Tibial nerve (tissue), 4 donors: Measurements from ENCODE around the gene SPATA17. TPM values are rescaled to one million over a fixed set of nuclear protein-coding genes. Genes with fewer than 3 reads are reported as not detected.
A peak's percentile ranks its signal among the peaks of the same experiment; 100 is the strongest.

Source experiments
- DNase-seq, 2 donors: peaks; one replicate each; pipeline ENCODE4 v3.0.0-alpha.2; 2019; ENCODE audit warnings: low spot score in 2 of 2
- H3K27ac ChIP-seq, 4 donors: fragments of 200-600 bp; sonication (generic) in 3 of 4; one replicate each; pipeline ENCODE4 v1.5.1; 2017 to 2019; ENCODE audit warnings: mild to moderate bottlenecking in 1 of 4
- H3K27me3 ChIP-seq, 2 donors: fragments of 200-600 bp; sonication (generic) in 1 of 2; one replicate each; pipeline versions ENCODE4 v1.5.1 to v1.6.0; 2017 to 2019
- H3K36me3 ChIP-seq, 3 donors: fragments of 200-600 bp; sonication (generic); one replicate each; pipeline ENCODE4 v1.5.1; 2018 to 2019
- H3K4me1 ChIP-seq, 4 donors: fragments of 200-600 bp; sonication (generic) in 3 of 4; one replicate each; pipeline ENCODE4 v1.5.1; 2017 to 2019
- H3K4me3 ChIP-seq, 4 donors: fragments of 200-600 bp; sonication (generic) in 3 of 4; one replicate each; pipeline ENCODE4 v1.5.1; 2017 to 2019; ENCODE audit warnings: mild to moderate bottlenecking in 1 of 4, moderate library complexity in 1 of 4
- H3K9me3 ChIP-seq, 4 donors: fragments of 200-600 bp; sonication (generic) in 3 of 4; one replicate each; pipeline ENCODE4 v1.5.1; 2017 to 2019
- CTCF ChIP-seq, 5 experiments: fragments of 200-600 bp in 3 of 5; fragments of 450-650 bp in 2 of 5; sonication (generic) in 3 of 5; IDR thresholded peaks; one replicate each; pipeline ENCODE4 v1.5.1; 2016 to 2019; ENCODE audit warnings: antibody characterized with exemption in 5 of 5, mild to moderate bottlenecking in 3 of 5, moderate library complexity in 2 of 5
- EP300 ChIP-seq, 2 donors: sonication (generic); formaldehyde crosslinking; IDR thresholded peaks; one replicate each; pipeline ENCODE4 v1.6.1; 2017; ENCODE audit warnings: antibody characterized with exemption in 2 of 2, mild to moderate bottlenecking in 1 of 2
- POLR2A ChIP-seq, 2 donors: fragments of 450-650 bp; IDR thresholded peaks; one replicate each; pipeline ENCODE4 v1.6.1; 2017; ENCODE audit warnings: antibody characterized with exemption in 2 of 2, mild to moderate bottlenecking in 2 of 2, moderate library complexity in 2 of 2
- WGBS, 2 donors: methylation state at CpG; one replicate each; pipeline ENCODE4 v1.1.5; 2018; 5-methylcytosine and 5-hydroxymethylcytosine counted together
- total RNA-seq, 4 donors: library from RNA; depleted of rRNA; stranded (reverse); fragments of >200 nt; gene quantifications; one replicate each; pipeline ENCODE4 v1.1.0, GENCODE V29; 2016

Gene SPATA17
- total RNA-seq, 4 donors from 2014 or later = 0.44 to 1.5 (median 0.91) TPM

- Histone ChIP-seq H3K4me3 (no peak overlapping the region), H3K36me3 (peaks cover 0 to 5% (median 0%) of the 10 kb centered on the region in 3 donors), H3K27me3 (no peaks in the 10 kb centered on the region), H3K27ac (no peak overlapping the region), H3K4me1 (no peaks in the 10 kb centered on the region), H3K9me3 (no peaks in the 10 kb centered on the region)
- TF ChIP-seq POLR2A (IDR thresholded peaks at IDR 0.05) (no peak), CTCF (IDR thresholded peaks at IDR 0.05) (no peak), EP300 (IDR thresholded peaks at IDR 0.05) (no peak)
- DNase-seq = no peak
- WGBS, 2 donors = 92 to 97% methylated on average over 4 of the region's 4 CpGs
These were observed 19.5 kb downstream of the SPATA17 start for GRCh38 chr1:217650674-217651073.

DNA sequence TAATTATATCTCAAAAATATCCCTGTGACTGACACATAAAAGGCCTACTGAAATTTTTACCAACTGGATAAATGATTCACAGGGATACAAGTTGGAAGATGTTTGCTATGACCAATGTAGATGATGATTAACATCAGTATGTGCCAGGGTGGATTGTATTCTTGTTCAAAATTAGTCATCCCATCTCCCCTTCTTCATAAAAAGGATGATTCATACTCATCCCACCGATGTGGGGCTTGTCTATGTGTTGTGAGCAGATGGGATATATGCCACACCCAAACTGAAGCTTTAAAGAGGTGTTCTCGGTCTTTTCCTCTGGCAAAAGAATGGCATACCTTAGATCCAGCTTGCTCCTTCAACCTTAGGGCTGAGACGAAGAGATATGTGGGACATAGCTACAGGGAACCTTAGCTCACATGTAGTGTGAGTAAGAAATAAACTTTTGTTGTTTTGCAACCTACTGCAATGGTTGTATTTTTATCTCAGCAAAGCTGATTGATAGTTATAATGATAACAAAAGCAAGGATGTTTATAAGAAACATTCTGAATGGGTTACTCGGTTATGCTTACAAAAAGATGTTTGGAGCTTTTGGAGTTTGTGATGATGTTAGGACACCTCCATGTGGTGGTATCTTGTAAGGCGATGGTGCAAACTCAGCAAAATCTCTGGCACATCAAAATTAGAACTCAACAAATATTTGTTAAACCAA is 29.4 kb downstream of the SPATA17 start:
- no peak overlapping the region for H3K4me3 ChIP-seq
- DNase-seq = no peak
- no peaks in the 10 kb centered on the region for H3K9me3 ChIP-seq
- 60 to 65% methylated on average over 5 of the region's 5 CpGs for WGBS, 2 donors
- H3K4me1 ChIP-seq = no peaks in the 10 kb centered on the region
- H3K36me3 ChIP-seq = no peaks in the 10 kb centered on the region
- TF ChIP-seq CTCF (IDR thresholded peaks at IDR 0.05) = peak in 1 of 5 experiments; percentile 12
- no peak for TF ChIP-seq POLR2A (IDR thresholded peaks at IDR 0.05)
- H3K27ac ChIP-seq = no peak overlapping the region
- no peaks in the 10 kb centered on the region for H3K27me3 ChIP-seq

DNA sequence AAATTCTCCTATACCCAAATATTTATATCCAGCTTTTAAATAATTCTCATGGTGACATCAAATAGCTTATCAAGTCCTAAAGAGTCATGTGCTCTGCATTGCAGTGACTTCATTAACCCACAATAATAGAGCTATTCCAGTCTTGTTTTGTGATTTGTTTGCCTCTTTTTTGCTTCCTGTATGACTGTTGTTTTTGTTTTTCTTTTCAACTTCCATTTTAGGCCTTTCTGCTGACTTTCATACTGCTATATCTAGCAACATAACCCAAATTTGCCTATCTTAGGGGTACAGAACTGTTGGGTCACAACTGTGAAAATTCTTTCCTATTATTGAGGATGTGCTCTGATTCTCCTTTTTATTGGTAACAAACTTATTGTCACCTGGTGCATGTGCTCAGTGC is 30.3 kb downstream of the SPATA17 start:
- H3K27me3 ChIP-seq = no peaks in the 10 kb centered on the region
- H3K4me1 ChIP-seq = no peaks in the 10 kb centered on the region
- no peak overlapping the region for H3K4me3 ChIP-seq
- no peak overlapping the region for H3K27ac ChIP-seq
- H3K36me3 ChIP-seq = no peaks in the 10 kb centered on the region
- H3K9me3 ChIP-seq = no peaks in the 10 kb centered on the region
- TF ChIP-seq POLR2A (IDR thresholded peaks at IDR 0.05) (no peak), CTCF (IDR thresholded peaks at IDR 0.05) (no peak), EP300 (IDR thresholded peaks at IDR 0.05) (no peak)
- no peak for DNase-seq

DNA sequence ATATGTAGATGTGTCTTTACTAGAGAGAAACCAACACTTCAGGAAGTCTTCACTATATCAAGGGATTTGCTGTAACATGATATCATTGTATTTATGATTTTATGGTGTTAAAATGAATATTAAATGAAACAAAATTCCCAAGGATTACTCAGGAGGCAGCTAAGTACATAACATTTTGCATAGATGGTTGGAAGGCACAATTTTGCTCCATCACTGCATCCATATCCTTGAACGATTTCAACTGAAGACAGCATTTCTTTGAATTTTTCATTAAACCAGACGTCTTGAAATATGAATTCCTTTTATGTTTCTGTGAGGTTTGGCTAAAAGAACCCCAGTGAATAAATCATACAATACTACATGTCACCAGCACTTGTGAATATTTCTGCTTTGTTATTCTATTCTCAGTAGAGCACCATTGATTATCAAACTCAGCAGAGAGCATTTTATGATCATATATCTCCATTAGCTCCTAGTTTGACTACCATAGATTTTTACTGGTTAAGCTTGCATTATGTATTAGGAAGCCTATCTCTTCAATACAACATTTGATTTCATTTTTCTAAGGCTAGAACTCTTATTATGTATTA is 37.3 kb downstream of the SPATA17 start:
- TF ChIP-seq POLR2A (IDR thresholded peaks at IDR 0.05) (no peak), CTCF (IDR thresholded peaks at IDR 0.05) (no peak), EP300 (IDR thresholded peaks at IDR 0.05) (no peak)
- H3K9me3 ChIP-seq = no peaks in the 10 kb centered on the region
- no peaks in the 10 kb centered on the region for H3K36me3 ChIP-seq
- no peak for DNase-seq
- WGBS, 2 donors = 61 to 68% methylated on average over 2 of the region's 2 CpGs
- no peaks in the 10 kb centered on the region for H3K27me3 ChIP-seq
- H3K4me3 ChIP-seq = no peak overlapping the region
- no peak overlapping the region for H3K27ac ChIP-seq
- H3K4me1 ChIP-seq = no peaks in the 10 kb centered on the region

DNA sequence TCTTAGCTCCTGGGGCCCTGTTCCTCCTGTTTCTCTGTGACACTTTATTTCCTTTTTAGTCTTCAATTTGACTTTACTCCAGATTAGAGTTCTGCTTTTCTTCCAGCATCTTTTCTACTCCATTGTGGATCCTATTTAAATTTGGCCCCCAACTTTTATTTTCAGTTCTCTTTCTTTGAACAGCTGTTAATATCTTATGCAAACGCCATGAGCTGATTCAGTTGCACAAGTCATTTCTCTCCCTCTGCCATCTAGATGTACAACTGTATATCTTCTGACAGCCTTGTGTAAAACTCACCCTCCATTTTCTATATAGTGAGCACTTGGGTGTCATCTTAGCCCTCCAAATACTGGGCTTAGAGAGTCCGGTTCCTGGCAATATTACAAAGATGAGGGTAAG is 42.2 kb downstream of the SPATA17 start:
- Histone ChIP-seq H3K27ac (no peak overlapping the region), H3K9me3 (no peaks in the 10 kb centered on the region), H3K36me3 (no peaks in the 10 kb centered on the region), H3K4me3 (no peak overlapping the region), H3K27me3 (no peaks in the 10 kb centered on the region), H3K4me1 (no peaks in the 10 kb centered on the region)
- peak in 1 of 2 donors; percentile 15 for TF ChIP-seq EP300 (IDR thresholded peaks at IDR 0.05)
- TF ChIP-seq POLR2A (IDR thresholded peaks at IDR 0.05) = no peak
- DNase-seq = no peak
- 72 to 74% methylated on average over 2 of the region's 2 CpGs for WGBS, 2 donors
